ENCODE data around the gene ARL8B. TPM values are rescaled to one million over a fixed set of nuclear protein-coding genes. Genes with fewer than 3 reads are reported as not detected.

The ARL8B gene
- total and polyA plus RNA-seq, 2 donors (not counting 1 experiment from before 2014, with no cell fraction given): 14.5 to 67.3 TPM

DNA sequence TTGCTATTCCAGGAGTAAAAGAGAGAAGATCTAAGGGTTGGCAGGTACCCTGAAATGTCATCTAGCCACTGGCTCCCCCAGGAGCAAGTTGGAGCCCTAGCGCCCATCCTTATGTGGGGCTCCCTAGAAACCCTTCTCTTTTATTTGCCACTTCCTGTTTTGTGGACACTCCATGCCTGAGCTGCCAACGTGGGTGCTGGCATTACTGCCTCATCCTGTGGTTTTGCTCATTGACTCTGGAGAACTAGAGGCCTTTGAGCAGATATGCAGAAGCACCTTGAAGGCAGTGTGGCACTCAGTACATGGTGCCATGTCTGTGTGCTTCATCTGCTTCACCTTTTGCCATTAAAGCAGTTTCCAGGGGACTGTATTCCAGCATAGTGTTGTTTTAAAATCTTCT, 73.5 kb downstream of the ARL8B start:
- no peak for TF ChIP-seq EZH2 (IDR thresholded peaks at IDR 0.05; ENCODE audit: borderline replicate concordance, insufficient read depth, low read depth, low read length, poor library complexity, severe bottlenecking)
- TF ChIP-seq, protein P1, sequence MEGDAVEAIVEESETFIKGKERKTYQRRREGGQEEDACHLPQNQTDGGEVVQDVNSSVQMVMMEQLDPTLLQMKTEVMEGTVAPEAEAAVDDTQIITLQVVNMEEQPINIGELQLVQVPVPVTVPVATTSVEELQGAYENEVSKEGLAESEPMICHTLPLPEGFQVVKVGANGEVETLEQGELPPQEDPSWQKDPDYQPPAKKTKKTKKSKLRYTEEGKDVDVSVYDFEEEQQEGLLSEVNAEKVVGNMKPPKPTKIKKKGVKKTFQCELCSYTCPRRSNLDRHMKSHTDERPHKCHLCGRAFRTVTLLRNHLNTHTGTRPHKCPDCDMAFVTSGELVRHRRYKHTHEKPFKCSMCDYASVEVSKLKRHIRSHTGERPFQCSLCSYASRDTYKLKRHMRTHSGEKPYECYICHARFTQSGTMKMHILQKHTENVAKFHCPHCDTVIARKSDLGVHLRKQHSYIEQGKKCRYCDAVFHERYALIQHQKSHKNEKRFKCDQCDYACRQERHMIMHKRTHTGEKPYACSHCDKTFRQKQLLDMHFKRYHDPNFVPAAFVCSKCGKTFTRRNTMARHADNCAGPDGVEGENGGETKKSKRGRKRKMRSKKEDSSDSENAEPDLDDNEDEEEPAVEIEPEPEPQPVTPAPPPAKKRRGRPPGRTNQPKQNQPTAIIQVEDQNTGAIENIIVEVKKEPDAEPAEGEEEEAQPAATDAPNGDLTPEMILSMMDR (IDR thresholded peaks at IDR 0.05): no peak
- Mint-ChIP-seq H3K27ac (peak overlapping the region; percentile 82), H3K9me3 (ENCODE audit: insufficient read depth) (no peaks in the 10 kb centered on the region), H3K27me3 (no peaks in the 10 kb centered on the region), H3K4me1 (peaks cover 86% of the 10 kb centered on the region), H3K4me3 (peak overlapping the region; percentile 67)
- Histone ChIP-seq H3K79me2 (ENCODE audit: control insufficient read depth, insufficient read depth, low read length) (peaks cover 99% of the 10 kb centered on the region), H3K9me3 (ENCODE audit: control extremely low read depth in 1 of 3, control insufficient read depth in 2 of 3, insufficient read depth in 1 of 3, low read length in 2 of 3) (no peaks in the 10 kb centered on the region), H3K4me1 (ENCODE audit: control insufficient read depth in 2 of 2, insufficient read depth in 2 of 2, low read length in 2 of 2) (peaks cover 85 to 92% of the 10 kb centered on the region in 2 donors), H3K27ac (ENCODE audit: low read length in 2 of 2) (peak overlapping the region; percentile 81 to 97), H3K36me3 (replicated peaks in 1 of 2; ENCODE audit: control extremely low read depth in 1 of 2, control insufficient read depth in 1 of 2, extremely low read depth in 1 of 2, insufficient read depth in 2 of 2, low read length in 1 of 2) (peaks cover 5 to 34% of the 10 kb centered on the region in 2 experiments), H4K20me1 (ENCODE audit: control insufficient read depth, insufficient read depth, low read length, poor library complexity, severe bottlenecking) (peaks cover 4% of the 10 kb centered on the region), H3K9ac (ENCODE audit: low read length) (no peak overlapping the region), H2AFZ (ENCODE audit: insufficient read depth, low read depth, low read length, poor library complexity, severe bottlenecking) (no peak overlapping the region), H3K4me2 (replicated peaks; ENCODE audit: low read depth, low read length, poor library complexity, severe bottlenecking) (peak overlapping the region; percentile 42), H3K4me3 (ENCODE audit: control extremely low read depth in 1 of 5, extremely low read depth in 1 of 5, insufficient read depth in 1 of 5, low read depth in 2 of 5, low read length in 4 of 5) (no peak overlapping the region), H3K27me3 (replicated peaks in 1 of 4; ENCODE audit: control extremely low read depth in 1 of 4, control insufficient read depth in 3 of 4, insufficient read depth in 4 of 4, low read length in 3 of 4) (no peaks in the 10 kb centered on the region)
- WGBS (ENCODE audit: insufficient coverage): 12% methylated on average over 2 of the region's 2 CpGs
- ChIA-PET CTCF (interaction anchor here (0.6 to 3.8 kb wide), 4 partner anchors 14 to 210 kb away, joined by 3 to 13 read pairs (median 10); no protein-coding TSS in a partner anchor), POLR2A (interaction anchor here (0.6 to 3.5 kb wide), 4 partner anchors 8 to 59 kb away, joined by 3 to 58 read pairs (median 4); partner anchors contain the start of gene EDEM1)
- peak; percentile 51 for DNase-seq
- intact Hi-C loops (cut with micrococcal nuclease): loop anchor here (2.0 to 5.0 kb wide), 5 partner anchors 13 to 483 kb away; partner anchors contain the start of genes ARL8B and BHLHE40
- no peak for ATAC-seq (ENCODE audit: low read depth)

DNA sequence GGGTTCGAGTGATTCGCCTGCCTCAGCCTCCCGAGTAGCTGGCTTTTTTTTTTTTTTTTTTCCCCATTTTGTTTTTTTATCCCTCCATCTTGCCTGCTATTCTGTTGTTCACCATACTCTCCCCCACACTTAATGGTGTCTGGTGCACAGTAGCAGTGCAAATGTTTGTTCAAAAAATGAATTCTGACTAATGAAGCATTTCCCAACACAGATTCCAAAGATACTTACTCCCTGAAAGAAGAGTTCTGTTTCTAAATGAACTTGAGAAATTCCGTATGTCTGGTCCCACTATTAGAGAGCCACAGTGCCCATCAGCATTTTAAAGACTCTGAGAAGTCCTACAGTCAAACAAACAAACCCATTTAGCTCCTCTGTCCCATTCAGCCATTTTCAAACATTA, 74.9 kb downstream of the ARL8B start:
- H3K4me1 Mint-ChIP-seq: peaks cover 85% of the 10 kb centered on the region
- Histone ChIP-seq H3K27me3 (replicated peaks in 1 of 4; ENCODE audit: control extremely low read depth in 1 of 4, control insufficient read depth in 3 of 4, insufficient read depth in 4 of 4, low read length in 3 of 4) (no peaks in the 10 kb centered on the region), H3K4me1 (ENCODE audit: control insufficient read depth in 2 of 2, insufficient read depth in 2 of 2, low read length in 2 of 2) (peaks cover 71 to 81% of the 10 kb centered on the region in 2 donors), H3K36me3 (replicated peaks in 1 of 2; ENCODE audit: control extremely low read depth in 1 of 2, control insufficient read depth in 1 of 2, extremely low read depth in 1 of 2, insufficient read depth in 2 of 2, low read length in 1 of 2) (peaks cover 9 to 47% of the 10 kb centered on the region in 2 experiments), H3K4me2 (replicated peaks; ENCODE audit: low read depth, low read length, poor library complexity, severe bottlenecking) (peak overlapping the region; percentile 60), H3K9ac (ENCODE audit: low read length) (peak overlapping the region; percentile 25), H3K27ac (ENCODE audit: low read length in 2 of 2) (peak overlapping the region; percentile 81 to 97), H3K4me3 (ENCODE audit: control extremely low read depth in 1 of 5, extremely low read depth in 1 of 5, insufficient read depth in 1 of 5, low read depth in 2 of 5, low read length in 4 of 5) (no peak overlapping the region), H2AFZ (ENCODE audit: insufficient read depth, low read depth, low read length, poor library complexity, severe bottlenecking) (no peak overlapping the region), H4K20me1 (ENCODE audit: control insufficient read depth, insufficient read depth, low read length, poor library complexity, severe bottlenecking) (peaks cover 4% of the 10 kb centered on the region), H3K79me2 (ENCODE audit: control insufficient read depth, insufficient read depth, low read length) (peaks cover 100% of the 10 kb centered on the region), H3K9me3 (ENCODE audit: control extremely low read depth in 1 of 3, control insufficient read depth in 2 of 3, insufficient read depth in 1 of 3, low read length in 2 of 3) (no peaks in the 10 kb centered on the region)
- DNase-seq (no peak), ATAC-seq (ENCODE audit: low read depth) (no peak)
- CTCF ChIA-PET: interaction anchor here (0.7 to 3.8 kb wide), 11 partner anchors 9 to 76 kb away, joined by 3 to 13 read pairs (median 5); partner anchors contain the start of gene EDEM1
- H3K9me3 Mint-ChIP-seq (ENCODE audit: insufficient read depth): no peaks in the 10 kb centered on the region
- intact Hi-C loops (cut with micrococcal nuclease): loop anchor here (1.0 to 5.0 kb wide), 6 partner anchors 10 to 485 kb away; partner anchors contain the start of genes ARL8B, BHLHE40 and EDEM1
- POLR2A ChIA-PET: interaction anchor here (0.6 to 3.5 kb wide), 6 partner anchors 10 to 218 kb away, joined by 3 to 58 read pairs (median 4); partner anchors contain the start of genes BHLHE40 and EDEM1
- 72% methylated on average over 4 of the region's 4 CpGs for WGBS (ENCODE audit: insufficient coverage)
- H3K4me3 Mint-ChIP-seq: peak overlapping the region; percentile 79
- H3K27ac Mint-ChIP-seq: peak overlapping the region; percentile 93
- H3K27me3 Mint-ChIP-seq: no peaks in the 10 kb centered on the region
- TF ChIP-seq, protein P1 (IDR thresholded peaks at IDR 0.05): no peak
- no peak for TF ChIP-seq EZH2 (IDR thresholded peaks at IDR 0.05; ENCODE audit: borderline replicate concordance, insufficient read depth, low read depth, low read length, poor library complexity, severe bottlenecking)
